ENCODE results near the gene TUSC1.

DNA sequence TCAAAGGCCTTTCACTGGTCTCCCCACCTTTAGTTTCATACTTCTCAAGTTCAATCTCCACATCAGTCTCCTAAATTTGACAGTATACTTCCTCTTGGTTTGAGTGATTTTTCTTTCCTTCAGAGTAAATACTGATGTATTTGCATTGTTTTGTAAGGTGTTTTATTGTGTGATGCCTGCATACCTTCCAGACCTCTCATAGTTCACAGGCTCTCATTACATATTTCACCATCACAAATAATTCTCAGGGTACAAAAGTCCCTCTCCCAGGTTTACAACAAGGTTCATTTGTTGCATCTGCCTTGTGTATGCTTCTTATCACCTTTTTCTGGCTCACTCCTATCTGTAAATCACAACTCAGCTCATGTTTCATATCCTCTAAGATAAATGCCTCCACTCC, 22.2 kb upstream of the TUSC1 start:
- no peak for TF ChIP-seq CTCF (IDR thresholded peaks at IDR 0.05; ENCODE audit: low read depth, low read length)
- no peak for TF ChIP-seq EZH2phosphoT487 (IDR thresholded peaks at IDR 0.05; ENCODE audit: low read depth)
